Gastroesophageal sphincter (tissue), 3 donors: Measurements from ENCODE around the gene CHST3.

ENCODE experiments used
- CTCF ChIP-seq, 4 experiments: fragments of 200-600 bp in 2 of 4; fragments of 450-650 bp in 2 of 4; sonication (generic) in 1 of 4; IDR thresholded peaks; one replicate each; pipeline ENCODE4 v1.5.1; 2017 to 2019; ENCODE audit warnings: antibody characterized with exemption in 4 of 4, mild to moderate bottlenecking in 2 of 4, moderate library complexity in 2 of 4
- POLR2A ChIP-seq, 2 donors: fragments of 450-650 bp; IDR thresholded peaks; one replicate each; pipeline ENCODE4 v1.6.1; 2017; ENCODE audit warnings: antibody characterized with exemption in 2 of 2, mild to moderate bottlenecking in 2 of 2, moderate library complexity in 1 of 2
- POLR2AphosphoS5 ChIP-seq: sonication (generic); formaldehyde crosslinking; IDR thresholded peaks from one replicate; pipeline ENCODE4 v1.6.1; 2017; ENCODE audit warnings: antibody characterized with exemption

- TF ChIP-seq CTCF (IDR thresholded peaks at IDR 0.05) = no peak
- no peak for TF ChIP-seq POLR2A (IDR thresholded peaks at IDR 0.05)
- no peak for TF ChIP-seq POLR2AphosphoS5
Observed at GRCh38 chr10:72025832-72026231, 61.6 kb downstream of the CHST3 start.
